Mesendoderm (in vitro differentiated cells): ENCODE data around the gene PSMC2.
"Not testable (repeated sequence)": the region's sequence is repeated elsewhere in the genome, so short reads cannot be mapped to it uniquely, and the experiment has no call there.

ENCODE experiments used
- DNase-seq: peaks from one replicate; pipeline ENCODE4 v3.0.0; 2013
- H2AK5ac ChIP-seq: 2 replicates; pipeline ENCODE4 v1.6.1; 2013; ENCODE audit warnings: low read length, inconsistent platforms
- H2BK120ac ChIP-seq: 2 replicates; pipeline ENCODE4 v1.6.1; 2013; ENCODE audit warnings: low read depth, mild to moderate bottlenecking, low read length, moderate library complexity, mixed read lengths
- H2BK15ac ChIP-seq: replicated peaks from 2 replicates; pipeline ENCODE4 v1.6.1; 2013; ENCODE audit warnings: low read depth, mild to moderate bottlenecking, moderate library complexity
- H2BK5ac ChIP-seq: 2 replicates; pipeline ENCODE4 v1.6.1; 2013; ENCODE audit warnings: low read length, inconsistent platforms
- H3K18ac ChIP-seq: 2 replicates; pipeline ENCODE4 v1.6.1; 2013; ENCODE audit warnings: mild to moderate bottlenecking, low read length, mixed read lengths
- H3K23ac ChIP-seq: one replicate; pipeline ENCODE4 v1.6.1; 2013; ENCODE audit warnings: low read length
- H3K27ac ChIP-seq: 2 replicates; pipeline ENCODE4 v1.5.1; 2013; ENCODE audit warnings: low read depth, mild to moderate bottlenecking, inconsistent platforms, low read length, moderate library complexity
- H3K27me3 ChIP-seq: 2 replicates; pipeline ENCODE4 v1.6.1; 2013; ENCODE audit warnings: low read length, control low read depth, mild to moderate bottlenecking, inconsistent platforms; ENCODE audit not compliant: insufficient read depth, poor library complexity
- H3K36me3 ChIP-seq: 2 replicates; pipeline ENCODE4 v1.6.1; 2013; ENCODE audit warnings: low read length, inconsistent platforms; ENCODE audit not compliant: control insufficient read depth, insufficient read depth
- H3K4ac ChIP-seq: one replicate; pipeline ENCODE4 v1.6.1; 2013; ENCODE audit warnings: low read depth, mild to moderate bottlenecking, low read length, moderate library complexity
- H3K4me1 ChIP-seq: 2 replicates; pipeline ENCODE4 v1.6.1; 2013; ENCODE audit warnings: low read depth, low read length, inconsistent platforms; ENCODE audit not compliant: control insufficient read depth
- H3K4me2 ChIP-seq: 2 replicates; pipeline ENCODE4 v1.6.1; 2013; ENCODE audit warnings: low read length
- H3K4me3 ChIP-seq: 2 replicates; pipeline ENCODE4 v1.5.1; 2013; ENCODE audit warnings: mild to moderate bottlenecking, low read length
- H3K56ac ChIP-seq: one replicate; pipeline ENCODE4 v1.6.1; 2013; ENCODE audit warnings: low read length
- H3K79me1 ChIP-seq: 2 replicates; pipeline ENCODE4 v1.6.1; 2013; ENCODE audit warnings: low read length, inconsistent platforms
- H3K79me2 ChIP-seq: 2 replicates; pipeline ENCODE4 v1.6.1; 2013; ENCODE audit warnings: mild to moderate bottlenecking, low read length; ENCODE audit not compliant: control insufficient read depth, insufficient read depth
- H3K9ac ChIP-seq: 2 replicates; pipeline ENCODE4 v1.6.1; 2013; ENCODE audit warnings: low read length, inconsistent platforms
- H4K5ac ChIP-seq: one replicate; pipeline ENCODE4 v1.6.1; 2013; ENCODE audit warnings: low read length
- H4K8ac ChIP-seq: one replicate; pipeline ENCODE4 v1.6.1; 2013; ENCODE audit warnings: low read depth, mild to moderate bottlenecking, control low read depth, low read length, moderate library complexity
- WGBS: extraction: QIAGEN DNeasy Blood & Tissue Kit; methylation state at CpG from one replicate; pipeline ENCODE4 v1.1.7; 2013; ENCODE audit warnings: low lambda C conversion rate, missing lambda C conversion rate; ENCODE audit not compliant: insufficient coverage; ENCODE audit errors: extremely low coverage; 5-methylcytosine and 5-hydroxymethylcytosine counted together

PSMC2 gene

GRCh38 chr7:103396471-103396870 is 49.0 kb downstream of the PSMC2 start:
- no peaks in the 10 kb centered on the region for H3K27me3 ChIP-seq
- H2BK5ac ChIP-seq, result no peak overlapping the region
- H3K4me2 ChIP-seq, result no peak overlapping the region
- no peak overlapping the region for H3K4me3 ChIP-seq
- no peak overlapping the region for H2BK120ac ChIP-seq
- H2AK5ac ChIP-seq, result no peak overlapping the region
- H3K18ac ChIP-seq, result no peak overlapping the region
- no peak overlapping the region for H3K9ac ChIP-seq
- H3K79me1 ChIP-seq, result no peaks in the 10 kb centered on the region
- no peaks in the 10 kb centered on the region for H3K4me1 ChIP-seq
- no peak overlapping the region for H4K8ac ChIP-seq
- no peak overlapping the region for H2BK15ac ChIP-seq
- H4K5ac ChIP-seq, result no peak overlapping the region
- no peak overlapping the region for H3K4ac ChIP-seq
- no peaks in the 10 kb centered on the region for H3K36me3 ChIP-seq
- H3K27ac ChIP-seq, result no peak overlapping the region
- H3K79me2 ChIP-seq, result no peaks in the 10 kb centered on the region
- WGBS, result no CpG with 5 or more reads among the region's 8 CpGs
- no peak overlapping the region for H3K23ac ChIP-seq
- no peak for DNase-seq
- H3K56ac ChIP-seq, result no peak overlapping the region

GRCh38 chr7:103398483-103399127 is 51.2 kb downstream of the PSMC2 start:
- H2BK15ac ChIP-seq, result no peak overlapping the region
- H3K79me2 ChIP-seq, result no peaks in the 10 kb centered on the region
- H2AK5ac ChIP-seq, result no peak overlapping the region
- no peak overlapping the region for H3K23ac ChIP-seq
- no peak overlapping the region for H4K5ac ChIP-seq
- H3K4me3 ChIP-seq, result no peak overlapping the region
- no peak overlapping the region for H3K18ac ChIP-seq
- H3K4me1 ChIP-seq, result no peaks in the 10 kb centered on the region
- H4K8ac ChIP-seq, result no peak overlapping the region
- H3K79me1 ChIP-seq, result no peaks in the 10 kb centered on the region
- WGBS, result no CpG with 5 or more reads among the region's 2 CpGs
- H2BK5ac ChIP-seq, result no peak overlapping the region
- no peaks in the 10 kb centered on the region for H3K27me3 ChIP-seq
- DNase-seq, result no peak
- no peak overlapping the region for H3K4me2 ChIP-seq
- H3K56ac ChIP-seq, result no peak overlapping the region
- H2BK120ac ChIP-seq, result no peak overlapping the region
- no peaks in the 10 kb centered on the region for H3K36me3 ChIP-seq
- H3K9ac ChIP-seq, result no peak overlapping the region
- H3K4ac ChIP-seq, result no peak overlapping the region
- no peak overlapping the region for H3K27ac ChIP-seq

- H3K9ac ChIP-seq, H3K27me3 ChIP-seq, H3K23ac ChIP-seq, H3K27ac ChIP-seq, H4K5ac ChIP-seq, H3K56ac ChIP-seq, H2BK120ac ChIP-seq, H3K79me2 ChIP-seq, H3K4me3 ChIP-seq, H3K4me2 ChIP-seq, H3K18ac ChIP-seq, DNase-seq, H4K8ac ChIP-seq, H3K36me3 ChIP-seq, H2BK5ac ChIP-seq, H3K4me1 ChIP-seq, H3K79me1 ChIP-seq, H3K4ac ChIP-seq, H2AK5ac ChIP-seq, H2BK15ac ChIP-seq: not testable (repeated sequence)
Measured at GRCh38 chr7:103399687-103400086, 52.2 kb downstream of the PSMC2 start.

- not testable (repeated sequence) for H3K27me3 ChIP-seq, H3K36me3 ChIP-seq, H3K4me1 ChIP-seq, H3K4me3 ChIP-seq, H2BK15ac ChIP-seq, H4K8ac ChIP-seq, H3K79me2 ChIP-seq, H3K56ac ChIP-seq, H3K23ac ChIP-seq, H3K9ac ChIP-seq, H2AK5ac ChIP-seq, H3K4ac ChIP-seq, H3K79me1 ChIP-seq, H3K4me2 ChIP-seq, H2BK120ac ChIP-seq, H4K5ac ChIP-seq, H3K27ac ChIP-seq, H2BK5ac ChIP-seq, H3K18ac ChIP-seq
- WGBS, result no CpG with 5 or more reads among the region's 7 CpGs
- DNase-seq, result peak; percentile 3
Measured at GRCh38 chr7:103405789-103406613, 58.6 kb downstream of the PSMC2 start.

GRCh38 chr7:103412151-103412550 is 64.7 kb downstream of the PSMC2 start:
- H3K4ac ChIP-seq, result no peak overlapping the region
- H3K79me1 ChIP-seq, result no peaks in the 10 kb centered on the region
- no peak overlapping the region for H3K23ac ChIP-seq
- no peak overlapping the region for H2BK120ac ChIP-seq
- no peak overlapping the region for H4K8ac ChIP-seq
- no peak overlapping the region for H3K27ac ChIP-seq
- H3K4me2 ChIP-seq, result no peak overlapping the region
- no peak overlapping the region for H3K18ac ChIP-seq
- no peaks in the 10 kb centered on the region for H3K27me3 ChIP-seq
- H3K4me1 ChIP-seq, result no peaks in the 10 kb centered on the region
- H3K9ac ChIP-seq, result no peak overlapping the region
- no peak overlapping the region for H2AK5ac ChIP-seq
- H2BK5ac ChIP-seq, result no peak overlapping the region
- H3K4me3 ChIP-seq, result no peak overlapping the region
- DNase-seq, result no peak
- no peak overlapping the region for H3K56ac ChIP-seq
- no peak overlapping the region for H2BK15ac ChIP-seq
- WGBS, result no CpG with 5 or more reads among the region's 1 CpG
- no peaks in the 10 kb centered on the region for H3K79me2 ChIP-seq
- no peak overlapping the region for H4K5ac ChIP-seq
- H3K36me3 ChIP-seq, result no peaks in the 10 kb centered on the region
